Hypothalamus (tissue), 51 donors: ENCODE results near the gene SEC16A.

Source experiments
- DNase-seq, 51 donors: peaks; one replicate each; lab custom pipeline; 2025; lab: John Stamatoyannopoulos, UW

The SEC16A gene

GRCh38 chr9:136391737-136392537 is 90.9 kb downstream of the SEC16A start:
- no peak for DNase-seq
